Activated naive CD4-positive, alpha-beta T cell treated with anti-CD3 and anti-CD28 coated beads for 36 hours (primary cell): ENCODE data around the gene EIF4E3. TPM values are rescaled to one million over a fixed set of nuclear protein-coding genes. Genes with fewer than 3 reads are reported as not detected.

Experiments used
- CTCF ChIA-PET: fragments of 350-600 bp; sonication (Branson Sonifier 250); formaldehyde crosslinking; loops from one replicate; lab custom pipeline; 2021; ENCODE audit warnings: antibody characterized with exemption; lab: Charles Lee
- DNase-seq: peaks from one replicate; pipeline ENCODE4 v3.0.0-alpha.2; 2020
- H3K27ac Mint-ChIP-seq: one replicate; pipeline ENCODE4 v1.8.0; 2021; ENCODE audit warnings: mild to moderate bottlenecking, mixed read lengths
- H3K27me3 Mint-ChIP-seq: one replicate; pipeline ENCODE4 v1.8.0; 2021; ENCODE audit warnings: low read depth, mixed read lengths
- H3K36me3 Mint-ChIP-seq: one replicate; pipeline ENCODE4 v1.8.0; 2021; ENCODE audit warnings: low read depth, mixed read lengths
- H3K4me1 Mint-ChIP-seq: one replicate; pipeline ENCODE4 v1.8.0; 2021; ENCODE audit warnings: low read depth, mixed read lengths
- H3K4me3 Mint-ChIP-seq: one replicate; pipeline ENCODE4 v1.8.0; 2021; ENCODE audit warnings: mild to moderate bottlenecking, moderate library complexity, mixed read lengths
- H3K9me3 Mint-ChIP-seq: one replicate; pipeline ENCODE4 v1.8.0; 2021; ENCODE audit warnings: mixed read lengths
- intact Hi-C: fragments of 100-400 bp; cut with micrococcal nuclease; formaldehyde crosslinking; loops from one replicate; pipeline ENCODE4 v1.15.1; 2023
- total RNA-seq, 2 experiments: library from RNA; stranded (reverse); gene quantifications; one replicate each; pipeline ENCODE4 v1.2.3, GENCODE V29; 2021

Gene EIF4E3
- total RNA-seq, 2 experiments from 2014 or later, result 25.2 to 26.2 TPM

GRCh38 chr3:71640331-71640983 lies 84.7 kb downstream of the EIF4E3 start:
- no peak overlapping the region for H3K4me3 Mint-ChIP-seq
- CTCF ChIA-PET, result no interaction called here
- H3K9me3 Mint-ChIP-seq, result no peaks in the 10 kb centered on the region
- H3K4me1 Mint-ChIP-seq, result no peaks in the 10 kb centered on the region
- no peaks in the 10 kb centered on the region for H3K27me3 Mint-ChIP-seq
- no peak for DNase-seq
- H3K27ac Mint-ChIP-seq, result no peak overlapping the region
- H3K36me3 Mint-ChIP-seq, result no peaks in the 10 kb centered on the region
- intact Hi-C loops, result no loop called here

GRCh38 chr3:71636482-71636881 lies 88.7 kb downstream of the EIF4E3 start:
- H3K9me3 Mint-ChIP-seq, result no peaks in the 10 kb centered on the region

DNA sequence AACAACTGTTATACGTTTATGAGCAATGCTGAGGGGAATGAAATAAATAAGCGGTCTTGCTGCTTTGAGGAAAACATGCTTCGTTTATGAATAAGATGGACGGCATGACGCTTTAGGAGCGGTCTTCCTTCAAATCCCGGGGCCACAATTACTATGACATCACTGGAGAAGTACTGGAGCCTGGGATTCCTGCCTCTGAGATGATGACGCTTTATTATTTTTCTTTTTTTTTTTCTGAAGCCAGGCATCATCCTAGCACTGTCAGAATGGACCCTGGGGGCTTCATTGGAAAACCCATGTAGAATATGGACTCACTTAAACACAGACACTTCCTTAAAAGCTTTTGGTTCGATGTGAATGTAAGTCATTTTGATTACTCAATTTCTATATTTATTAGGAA lies 89.2 kb downstream of the EIF4E3 start:
- intact Hi-C loops, result no loop called here

More at GRCh38 chr3:71636482-71636881, 88.7 kb downstream of the EIF4E3 start:
- DNase-seq, result no peak
- Mint-ChIP-seq H3K4me1 (no peaks in the 10 kb centered on the region), H3K27me3 (no peaks in the 10 kb centered on the region), H3K36me3 (no peaks in the 10 kb centered on the region), H3K27ac (no peak overlapping the region), H3K4me3 (no peak overlapping the region)
- CTCF ChIA-PET, result interaction anchor here (0.7 kb wide), 1 partner anchor 953 kb away, joined by 3 read pairs; no protein-coding TSS in a partner anchor
- intact Hi-C loops, result no loop called here

GRCh38 chr3:71634671-71635070 lies 90.5 kb downstream of the EIF4E3 start:
- Mint-ChIP-seq H3K27ac (no peak overlapping the region), H3K4me3 (no peak overlapping the region), H3K4me1 (no peaks in the 10 kb centered on the region), H3K36me3 (no peaks in the 10 kb centered on the region), H3K9me3 (no peaks in the 10 kb centered on the region), H3K27me3 (no peaks in the 10 kb centered on the region)
- CTCF ChIA-PET, result no interaction called here
- DNase-seq, result no peak
- intact Hi-C loops, result no loop called here

More for the DNA sequence above, 89.2 kb downstream of the EIF4E3 start:
- H3K27ac Mint-ChIP-seq, result no peak overlapping the region
- no peaks in the 10 kb centered on the region for H3K4me1 Mint-ChIP-seq
- H3K27me3 Mint-ChIP-seq, result no peaks in the 10 kb centered on the region
- no peaks in the 10 kb centered on the region for H3K36me3 Mint-ChIP-seq
- no peaks in the 10 kb centered on the region for H3K9me3 Mint-ChIP-seq
- no peak for DNase-seq
- H3K4me3 Mint-ChIP-seq, result no peak overlapping the region
- CTCF ChIA-PET, result interaction anchor here (0.7 kb wide), 1 partner anchor 952 kb away, joined by 3 read pairs; no protein-coding TSS in a partner anchor

DNA sequence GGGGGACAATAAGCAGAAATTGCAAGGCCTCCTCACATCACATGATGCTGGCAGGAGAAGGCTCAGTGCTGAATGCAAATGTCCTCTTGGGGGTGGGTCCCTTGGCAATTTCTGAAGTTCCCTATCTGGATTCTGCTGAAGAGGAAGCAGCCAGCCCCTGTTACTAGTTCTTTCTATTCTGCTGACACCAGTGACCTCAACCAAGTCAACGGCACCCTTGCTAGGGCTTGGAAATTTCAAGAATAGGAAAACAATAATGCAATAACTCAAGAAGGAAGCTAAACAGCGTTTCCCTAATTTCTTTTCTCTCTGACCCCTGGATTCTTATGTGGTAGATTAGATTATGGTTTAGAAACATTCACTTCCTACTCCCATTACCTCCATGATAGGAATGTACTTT lies 95.5 kb downstream of the EIF4E3 start:
- Mint-ChIP-seq H3K27me3 (no peaks in the 10 kb centered on the region), H3K4me1 (no peaks in the 10 kb centered on the region), H3K9me3 (no peaks in the 10 kb centered on the region), H3K4me3 (no peak overlapping the region), H3K27ac (no peak overlapping the region), H3K36me3 (no peaks in the 10 kb centered on the region)
- DNase-seq, result no peak
- CTCF ChIA-PET, result no interaction called here
- intact Hi-C loops, result no loop called here

GRCh38 chr3:71629289-71629688 lies 95.9 kb downstream of the EIF4E3 start:
- CTCF ChIA-PET, result interaction anchor here (1.1 to 1.2 kb wide), 2 partner anchors 43 to 1079 kb away, joined by 3 read pairs; no protein-coding TSS in a partner anchor
- intact Hi-C loops, result no loop called here
- Mint-ChIP-seq H3K36me3 (no peaks in the 10 kb centered on the region), H3K4me3 (no peak overlapping the region), H3K9me3 (no peaks in the 10 kb centered on the region), H3K27me3 (no peaks in the 10 kb centered on the region), H3K27ac (no peak overlapping the region), H3K4me1 (no peaks in the 10 kb centered on the region)
- no peak for DNase-seq

DNA sequence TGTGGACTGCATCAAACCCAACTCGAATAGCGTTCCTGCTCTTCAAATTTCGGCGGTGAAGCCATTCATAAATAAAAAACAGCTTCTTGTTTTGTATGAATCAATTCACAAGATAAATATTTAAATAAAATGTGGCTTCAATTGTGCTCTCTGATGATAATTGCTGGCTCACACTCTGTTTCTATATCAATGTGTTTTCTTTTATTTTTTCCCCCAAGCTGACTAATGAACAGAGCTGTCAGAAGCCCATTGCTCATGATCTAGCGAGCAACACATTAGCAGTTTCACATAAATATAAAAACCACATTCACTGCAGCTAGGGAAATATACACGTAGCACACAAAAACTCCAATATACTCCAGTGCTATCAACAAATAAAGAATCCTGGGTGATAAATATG lies 96.7 kb downstream of the EIF4E3 start:
- no peaks in the 10 kb centered on the region for H3K4me1 Mint-ChIP-seq
- no peaks in the 10 kb centered on the region for H3K27me3 Mint-ChIP-seq
- no peak overlapping the region for H3K27ac Mint-ChIP-seq
- no peak overlapping the region for H3K4me3 Mint-ChIP-seq
- no peaks in the 10 kb centered on the region for H3K9me3 Mint-ChIP-seq
- no peaks in the 10 kb centered on the region for H3K36me3 Mint-ChIP-seq
- DNase-seq, result no peak
- CTCF ChIA-PET, result interaction anchor here (0.6 to 1.2 kb wide), 3 partner anchors 42 to 1078 kb away, joined by 3 read pairs; no protein-coding TSS in a partner anchor
- intact Hi-C loops, result no loop called here

GRCh38 chr3:71625676-71626075 lies 99.5 kb downstream of the EIF4E3 start:
- intact Hi-C loops, result no loop called here

More at GRCh38 chr3:71625676-71626075, 99.5 kb downstream of the EIF4E3 start:
- Mint-ChIP-seq H3K4me1 (no peaks in the 10 kb centered on the region), H3K27me3 (no peaks in the 10 kb centered on the region), H3K36me3 (peaks cover 2% of the 10 kb centered on the region), H3K27ac (no peak overlapping the region), H3K9me3 (no peaks in the 10 kb centered on the region), H3K4me3 (no peak overlapping the region)
- DNase-seq, result no peak
- CTCF ChIA-PET, result interaction anchor here (0.5 kb wide), 1 partner anchor 58 kb away, joined by 4 read pairs; no protein-coding TSS in a partner anchor

Other genes starting within 250 kb of the EIF4E3 start
- gene FOXP1, start 141.7 kb downstream of the EIF4E3 start, total RNA-seq, result 10 to 100 TPM; 95.2 to 97.4 TPM
- under 1 TPM; 0.74 to 0.93 TPM for gene GPR27, start 28.5 kb upstream of the EIF4E3 start, total RNA-seq
- under 1 TPM in 1 of 2 experiments, not detected in 1; 0.15 TPM for gene PROK2, start 59.7 kb upstream of the EIF4E3 start, total RNA-seq